HG02763 (cell line): Measurements from ENCODE around the gene TMEM117.

Experiments used
- ATAC-seq: cut with Tn5 transposase; IDR thresholded peaks from one replicate; pipeline ENCODE4 v1.9.1; 2021; ENCODE audit warnings: mild to moderate bottlenecking, moderate library complexity; ENCODE audit not compliant: unreplicated experiment

The TMEM117 gene

DNA sequence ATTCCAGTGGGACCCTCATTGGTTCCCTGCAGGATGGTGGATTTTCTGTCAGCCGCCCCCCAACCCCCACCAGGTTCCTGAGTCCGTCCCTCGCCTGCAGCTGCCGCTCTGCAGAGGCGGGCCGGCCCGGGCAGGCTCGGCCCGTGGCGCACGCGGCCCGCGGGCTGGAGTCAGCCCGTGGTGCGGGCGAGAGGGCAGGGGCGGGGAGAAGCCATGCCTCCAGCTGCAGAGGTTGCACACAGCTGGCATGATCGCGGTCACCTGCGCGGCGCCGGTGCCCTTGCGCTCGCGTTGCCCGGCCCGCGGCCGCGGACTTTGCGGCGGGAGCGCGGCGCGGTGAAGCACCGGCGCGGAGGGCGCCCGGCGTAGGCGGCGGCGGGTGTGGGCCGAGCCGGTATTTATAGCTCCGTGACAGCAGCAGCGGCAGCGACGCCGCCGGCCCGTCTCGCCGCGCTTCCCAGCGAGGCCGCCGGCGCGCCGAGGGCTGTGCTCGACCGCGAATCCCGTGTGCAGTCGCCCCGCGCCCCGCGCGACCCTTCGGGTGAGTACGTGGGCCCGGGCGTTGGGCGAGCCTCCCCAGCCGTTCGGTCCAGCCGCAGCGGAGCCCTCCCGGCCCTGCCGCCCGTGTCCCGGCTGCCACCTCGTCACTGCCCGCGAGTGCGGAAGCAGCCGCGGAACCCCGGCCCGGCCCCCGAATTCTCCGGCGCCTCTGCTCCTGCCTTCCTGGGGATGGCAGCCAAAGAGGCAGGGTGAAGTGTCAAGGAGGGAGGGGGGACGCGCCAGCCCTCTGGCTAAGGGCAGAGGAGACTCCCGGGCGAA is at the start of gene TMEM117:
Gene TMEM117 (plus strand): TSS at position 426 of the 819 bp plus-strand sequence.
- peak; percentile 74 for ATAC-seq

DNA sequence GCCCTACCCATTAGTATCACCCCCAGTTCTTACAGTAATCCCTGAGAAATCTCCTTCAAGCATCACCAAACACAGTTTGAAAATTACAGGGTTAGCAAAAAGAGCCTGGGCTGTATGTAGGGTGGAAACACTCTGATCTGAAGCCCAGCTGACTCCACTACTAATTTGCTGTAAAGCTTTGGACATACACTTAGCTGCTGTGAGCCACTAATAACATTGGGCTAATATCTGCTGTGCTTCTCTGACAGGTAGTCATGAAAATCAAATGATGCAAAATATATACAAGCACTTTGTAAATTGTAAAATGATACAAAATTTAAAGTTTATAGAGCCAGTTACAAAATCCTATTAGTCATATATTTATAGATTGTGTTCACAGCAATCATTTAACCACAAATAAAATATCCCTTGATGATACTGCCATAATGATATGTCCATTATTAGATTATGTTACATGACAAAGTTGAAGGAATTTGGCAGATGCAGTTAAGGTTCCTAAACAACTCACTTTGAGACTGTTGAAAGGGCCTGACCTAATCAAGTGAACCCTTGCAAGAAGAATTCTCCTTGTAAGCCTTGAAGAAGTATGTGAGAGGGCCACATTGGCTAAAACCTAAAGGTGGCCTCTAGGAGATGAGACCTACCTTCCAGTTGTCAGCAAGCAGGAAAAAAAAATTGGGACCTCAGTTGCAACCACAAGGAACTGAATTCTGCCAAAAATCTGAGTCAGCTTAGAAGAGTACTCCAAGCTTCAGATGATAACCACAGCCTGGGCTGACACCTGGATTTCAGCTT is 48.8 kb upstream of the TMEM117 start:
- no peak for ATAC-seq

DNA sequence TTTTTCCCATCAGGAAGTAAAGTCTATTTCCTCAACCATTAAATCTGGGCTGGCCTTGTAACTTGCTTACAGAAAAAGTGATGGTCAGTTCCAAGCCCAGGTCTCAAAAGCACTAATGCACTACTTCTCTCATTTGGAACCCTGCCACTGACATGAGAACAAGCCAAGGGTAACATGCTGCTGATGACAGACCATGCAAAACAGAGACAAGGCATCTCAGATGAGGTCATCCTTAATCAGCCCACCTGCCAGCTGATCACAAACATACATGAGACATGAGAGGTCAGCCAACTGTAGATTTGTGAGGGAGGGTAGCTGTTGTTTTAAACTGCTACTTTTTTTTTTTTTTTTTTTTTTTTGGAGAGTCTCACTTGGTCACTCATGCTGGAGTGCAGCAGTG is 45.9 kb upstream of the TMEM117 start:
- no peak for ATAC-seq

DNA sequence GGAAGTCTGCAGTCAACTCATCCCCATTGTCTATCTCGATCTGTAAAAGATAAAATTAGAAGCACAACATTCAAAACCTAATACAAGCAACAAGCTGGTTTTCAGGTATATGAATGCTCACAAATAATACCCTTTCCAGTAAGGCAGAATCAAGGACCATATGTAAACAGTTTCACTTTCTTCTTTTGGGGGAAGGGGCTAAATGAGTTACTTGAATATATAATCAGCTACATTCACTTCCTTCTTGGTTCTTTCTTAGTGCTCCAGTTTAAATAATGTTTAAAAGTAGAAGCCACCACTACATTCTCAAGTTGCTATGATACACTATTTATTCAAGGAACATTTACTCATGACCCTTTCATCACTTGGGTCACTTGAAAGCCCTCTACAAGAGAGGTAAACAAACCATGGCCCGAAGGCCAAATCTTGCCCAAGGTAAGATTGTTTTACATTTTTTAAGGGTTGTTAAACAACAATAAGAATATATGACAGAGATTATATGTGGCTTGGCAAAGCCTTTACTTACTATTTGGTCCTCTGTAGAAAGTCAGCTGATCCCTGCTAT is 40.1 kb upstream of the TMEM117 start:
- no peak for ATAC-seq

DNA sequence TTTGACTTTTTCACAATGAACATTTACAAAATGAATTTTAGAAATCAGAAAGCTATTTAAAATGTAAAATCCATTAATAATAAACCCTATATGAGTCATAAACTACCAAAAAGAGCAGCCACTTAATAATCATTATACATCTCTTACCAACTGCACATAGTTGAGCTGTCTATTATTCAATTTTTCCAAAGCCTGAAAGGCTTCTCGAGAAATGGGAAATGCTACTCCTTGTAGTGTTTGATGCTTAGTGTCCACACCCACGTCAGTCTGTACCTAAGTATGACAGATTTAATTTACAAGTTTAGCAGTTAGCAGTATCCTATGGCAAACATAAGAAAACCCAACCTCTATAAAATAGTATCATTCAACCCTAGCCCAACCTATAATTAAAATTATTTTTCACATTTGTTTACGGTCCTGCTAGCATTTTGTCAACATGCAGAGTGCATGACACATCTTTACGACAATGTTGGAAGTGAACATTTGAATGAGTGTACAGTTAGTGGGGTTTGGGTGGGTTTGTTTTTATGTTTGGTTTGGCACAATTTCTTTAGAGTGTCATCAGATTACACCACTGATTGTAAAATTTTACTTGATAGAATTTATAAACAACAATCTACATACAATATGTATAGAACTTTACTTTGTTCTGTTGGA is 38.2 kb upstream of the TMEM117 start:
- no peak for ATAC-seq

DNA sequence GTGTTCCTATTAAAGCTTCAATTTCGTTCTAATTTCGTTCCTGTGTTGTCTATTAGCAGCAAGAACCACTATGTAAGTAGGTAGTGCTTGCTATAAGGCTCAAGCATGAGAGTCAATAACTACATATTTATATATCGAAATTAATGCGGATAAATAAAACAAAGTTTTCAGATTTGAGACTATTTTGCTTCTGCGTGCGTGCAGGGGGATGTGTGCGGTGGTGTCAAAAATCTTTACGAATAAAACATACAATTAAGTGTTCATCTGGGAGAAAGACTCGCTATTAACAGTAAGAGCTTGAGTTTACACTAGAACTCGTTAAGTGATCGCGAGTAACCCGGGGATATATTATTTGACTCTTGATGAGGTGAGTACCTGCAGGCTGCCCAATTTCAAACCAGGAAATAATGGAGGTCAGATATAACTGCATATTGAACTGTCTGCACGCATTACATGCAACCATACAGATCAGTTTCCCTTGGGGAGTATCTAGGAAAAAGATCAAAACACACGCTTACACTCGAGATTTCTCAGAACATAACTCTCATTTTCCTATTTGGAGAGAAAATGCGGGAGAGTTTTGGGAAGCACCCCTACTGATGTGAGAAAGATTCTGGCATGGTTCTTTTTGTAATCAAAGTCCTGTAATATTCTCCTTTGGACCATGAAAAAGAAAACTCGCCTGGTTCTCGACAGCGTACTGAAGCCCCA is 30.6 kb upstream of the TMEM117 start:
- no peak for ATAC-seq

DNA sequence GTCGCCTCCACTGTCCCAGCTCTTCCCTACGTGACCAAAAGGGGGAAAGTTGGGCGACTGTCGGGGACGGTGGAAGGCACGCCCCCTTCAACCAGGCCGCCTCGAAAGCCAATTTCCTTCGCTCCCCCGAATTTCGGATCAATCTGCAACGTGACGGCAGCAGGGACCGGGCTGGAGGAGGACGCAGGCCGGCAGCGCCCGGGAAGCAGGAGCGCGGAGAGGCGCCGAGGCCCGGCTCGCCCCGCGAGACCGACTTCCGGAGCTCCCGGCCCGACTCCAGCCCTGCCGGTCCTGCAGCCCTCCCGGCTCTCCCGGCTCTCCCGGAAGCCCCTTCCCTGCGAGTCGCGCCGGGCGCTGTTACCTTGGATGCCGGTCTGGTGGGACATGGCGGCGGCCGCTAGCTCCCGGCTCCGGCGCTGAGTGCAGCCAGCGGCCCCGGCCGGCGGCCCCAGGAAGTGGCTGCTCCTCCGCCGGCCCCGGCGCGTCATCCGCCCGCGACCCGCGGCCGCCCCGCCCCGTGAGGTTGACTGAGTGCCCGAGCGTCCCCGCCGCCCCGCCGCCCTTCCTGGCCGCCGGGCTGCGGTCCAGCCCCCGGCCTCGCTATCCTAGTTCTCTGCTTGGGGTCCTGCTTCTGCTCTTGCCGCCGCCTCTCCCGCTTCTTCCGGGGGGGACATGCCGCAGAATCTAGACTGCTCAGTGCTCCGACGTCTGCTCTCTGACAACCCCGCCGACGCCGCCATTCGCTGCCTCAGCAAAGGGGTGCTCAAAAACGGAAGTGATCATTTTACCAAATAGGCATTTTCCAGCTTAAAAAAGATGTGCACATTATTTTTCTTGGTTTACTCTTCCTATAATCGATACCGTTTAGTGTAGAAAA is 29.8 kb upstream of the TMEM117 start, which contains the start of gene TWF1:
Gene TWF1 (minus strand): TSS at position 458 of the 877 bp plus-strand sequence. CDS start 72 bp downstream, at position 386.
- peak; percentile 96 for ATAC-seq

DNA sequence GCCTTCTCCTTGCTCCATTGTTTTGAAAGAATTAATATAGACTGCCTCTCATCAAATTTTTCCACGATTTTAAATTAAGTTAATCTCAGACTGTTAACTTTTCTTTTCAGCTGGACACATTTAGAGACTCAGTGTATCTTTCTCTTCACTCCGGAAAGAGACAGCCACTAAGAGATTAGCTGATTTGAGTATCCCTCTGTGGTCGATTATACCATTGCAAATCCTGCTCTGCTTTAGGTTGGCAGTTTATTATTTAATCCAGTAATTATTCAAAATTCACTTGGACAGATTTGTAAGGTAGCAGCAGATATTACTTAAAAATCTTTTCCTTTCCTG is 29.2 kb upstream of the TMEM117 start:
- ATAC-seq = no peak

DNA sequence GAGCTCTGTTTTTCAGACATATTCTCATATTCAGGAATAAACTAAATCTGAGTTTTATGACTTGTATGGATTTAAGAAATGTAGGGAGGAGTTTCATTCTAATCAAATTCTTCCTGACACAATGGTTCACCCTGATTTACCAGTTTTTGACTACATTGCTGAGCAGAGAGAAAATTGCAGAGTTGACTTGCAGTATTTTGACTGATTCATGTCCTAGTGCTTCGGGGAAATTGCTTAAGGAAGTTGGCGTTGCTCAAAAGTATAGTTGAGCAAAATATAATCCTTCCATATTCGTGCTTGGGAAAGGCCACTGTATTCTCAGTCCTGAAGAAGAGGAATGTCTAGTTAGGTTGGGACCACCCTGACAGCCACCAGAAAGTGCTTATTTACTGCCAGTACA is 28.5 kb upstream of the TMEM117 start:
- no peak for ATAC-seq

DNA sequence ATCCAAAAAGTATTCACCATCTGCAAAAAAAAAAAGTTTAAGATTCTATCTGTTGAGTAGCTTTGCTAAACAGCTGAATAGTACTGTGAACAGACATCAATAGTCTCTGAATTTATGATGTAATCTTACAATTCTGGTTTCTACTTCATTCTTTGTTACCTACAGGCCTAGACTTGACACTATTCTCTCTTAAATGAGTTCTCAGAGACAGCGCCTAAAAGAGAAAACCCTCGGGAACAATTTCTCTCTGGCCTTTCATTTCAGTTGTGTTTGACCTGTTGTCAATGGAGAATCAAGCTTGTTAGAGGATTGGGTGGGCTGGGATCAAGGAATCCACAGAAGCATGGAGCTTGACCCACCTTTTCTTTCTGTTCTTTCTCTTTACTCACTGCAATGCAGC is 23.8 kb upstream of the TMEM117 start:
- ATAC-seq = no peak

DNA sequence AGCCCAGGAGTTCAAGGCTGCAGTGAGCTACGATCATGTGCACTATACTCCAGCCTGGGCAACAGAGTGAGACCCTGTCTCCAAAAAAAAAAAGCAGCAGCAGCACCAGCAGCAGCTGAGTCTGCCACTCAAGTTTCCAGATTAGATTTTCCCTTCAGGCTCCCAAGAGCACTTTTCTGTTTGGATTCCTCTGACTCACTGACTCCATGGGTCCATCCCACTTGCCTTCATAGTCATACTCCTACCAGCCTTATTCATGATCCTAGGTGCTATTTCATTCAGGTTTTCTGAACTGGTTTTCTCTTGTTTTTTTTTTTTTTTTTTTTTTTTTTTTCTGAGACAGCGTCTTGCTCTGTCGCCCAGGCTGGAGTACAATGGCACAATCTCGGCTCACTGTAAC is 23.0 kb upstream of the TMEM117 start:
- ATAC-seq = no peak

DNA sequence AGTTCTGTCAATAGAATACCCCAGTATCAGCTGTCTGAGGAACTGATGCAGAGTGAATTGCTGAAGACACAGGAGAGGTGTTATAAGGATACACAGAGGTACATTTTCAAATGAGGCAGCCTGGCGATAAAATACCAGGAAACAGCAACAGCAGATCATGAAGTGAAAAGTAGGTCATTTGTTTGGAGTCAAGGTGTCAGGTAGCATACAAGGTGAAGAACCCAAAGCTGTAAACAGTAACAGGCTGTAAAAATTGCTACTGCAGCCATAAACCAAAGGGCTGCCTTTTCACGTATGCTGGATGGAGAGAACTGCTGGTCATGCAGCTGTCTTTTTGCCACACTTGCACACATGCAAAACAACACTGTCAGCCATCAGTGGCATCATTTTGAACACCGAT is 20.5 kb upstream of the TMEM117 start:
- no peak for ATAC-seq

DNA sequence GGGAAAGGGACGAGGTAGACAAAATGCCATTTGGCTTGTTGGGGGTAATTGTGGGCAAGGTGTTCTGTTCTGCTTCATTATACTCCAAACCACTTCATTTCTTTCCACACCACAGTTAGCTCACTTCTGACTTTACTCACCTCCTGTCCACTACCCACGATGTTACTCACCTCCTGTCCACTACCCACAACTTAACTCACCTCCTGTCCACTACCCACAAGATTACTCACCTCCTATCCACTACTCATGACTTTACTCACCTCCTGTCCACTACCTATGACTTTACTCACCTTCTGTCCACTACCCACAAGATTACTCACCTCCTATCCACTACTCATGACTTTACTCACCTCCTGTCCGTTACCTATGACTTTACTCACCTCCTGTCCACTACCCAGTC is 19.7 kb upstream of the TMEM117 start:
- ATAC-seq = no peak

DNA sequence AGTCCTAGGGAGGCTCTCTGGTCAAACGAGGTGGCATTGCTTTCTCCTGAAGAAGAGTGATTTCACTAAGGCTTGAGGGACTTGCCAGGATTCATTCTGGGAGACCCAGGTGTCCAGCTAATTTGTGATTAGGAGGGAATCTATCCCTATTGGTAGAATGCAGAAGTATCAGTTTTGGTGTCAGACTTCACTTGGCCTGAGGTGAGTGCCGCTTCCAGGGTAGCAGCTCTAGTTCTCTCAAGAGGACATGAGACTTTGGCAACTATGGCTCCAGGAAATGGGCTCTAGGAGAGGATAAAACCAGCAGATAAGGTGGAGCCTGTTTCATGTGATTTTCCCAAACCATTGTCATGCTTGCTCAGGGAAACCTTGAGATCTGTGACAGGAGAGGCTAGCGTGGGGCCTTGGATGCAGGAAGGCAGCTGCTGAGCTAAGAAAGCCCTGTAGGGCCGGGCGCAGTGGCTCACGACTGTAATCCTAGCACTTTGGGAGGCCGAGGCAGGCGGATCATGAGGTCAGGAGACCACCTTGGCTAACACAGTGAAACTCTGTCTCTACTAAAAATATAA is 11.6 kb upstream of the TMEM117 start:
- no peak for ATAC-seq

DNA sequence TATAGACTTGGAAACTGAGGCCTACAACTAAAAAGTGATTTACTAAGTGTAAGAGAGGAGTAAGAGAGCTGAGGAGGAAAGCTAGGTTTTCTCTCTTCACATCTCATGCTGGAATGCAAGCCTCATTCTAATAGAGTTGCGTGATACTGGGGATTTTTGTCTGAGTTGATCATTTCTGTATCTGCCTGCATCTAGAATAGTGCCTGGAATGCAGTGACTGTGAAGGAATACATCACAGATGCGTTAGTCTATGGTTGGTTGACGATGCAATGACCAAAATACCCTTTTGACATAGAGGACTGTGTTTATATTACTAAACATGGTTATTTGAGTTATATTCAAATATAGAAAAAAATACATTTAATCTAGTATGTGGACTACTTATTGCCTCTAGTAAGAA is 9.2 kb upstream of the TMEM117 start:
- ATAC-seq = no peak

DNA sequence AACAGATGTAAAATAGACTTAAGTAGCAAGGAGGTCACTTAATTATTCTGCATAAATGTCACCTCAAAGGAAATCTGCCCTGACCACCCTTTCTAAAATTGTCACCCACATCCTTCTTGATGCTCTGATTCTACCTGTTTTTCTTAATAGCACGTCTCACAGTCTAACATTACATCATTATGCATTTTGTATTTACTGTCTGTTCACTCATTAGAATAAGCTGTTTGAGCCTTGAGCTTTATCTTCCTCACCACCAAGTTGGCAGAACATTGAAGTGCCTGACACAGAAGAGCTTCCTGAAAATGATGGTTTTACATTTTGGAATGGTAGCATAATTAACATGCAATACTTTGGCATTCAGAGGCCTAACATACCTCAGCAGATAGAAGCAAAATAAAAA is 8.8 kb upstream of the TMEM117 start:
- no peak for ATAC-seq

DNA sequence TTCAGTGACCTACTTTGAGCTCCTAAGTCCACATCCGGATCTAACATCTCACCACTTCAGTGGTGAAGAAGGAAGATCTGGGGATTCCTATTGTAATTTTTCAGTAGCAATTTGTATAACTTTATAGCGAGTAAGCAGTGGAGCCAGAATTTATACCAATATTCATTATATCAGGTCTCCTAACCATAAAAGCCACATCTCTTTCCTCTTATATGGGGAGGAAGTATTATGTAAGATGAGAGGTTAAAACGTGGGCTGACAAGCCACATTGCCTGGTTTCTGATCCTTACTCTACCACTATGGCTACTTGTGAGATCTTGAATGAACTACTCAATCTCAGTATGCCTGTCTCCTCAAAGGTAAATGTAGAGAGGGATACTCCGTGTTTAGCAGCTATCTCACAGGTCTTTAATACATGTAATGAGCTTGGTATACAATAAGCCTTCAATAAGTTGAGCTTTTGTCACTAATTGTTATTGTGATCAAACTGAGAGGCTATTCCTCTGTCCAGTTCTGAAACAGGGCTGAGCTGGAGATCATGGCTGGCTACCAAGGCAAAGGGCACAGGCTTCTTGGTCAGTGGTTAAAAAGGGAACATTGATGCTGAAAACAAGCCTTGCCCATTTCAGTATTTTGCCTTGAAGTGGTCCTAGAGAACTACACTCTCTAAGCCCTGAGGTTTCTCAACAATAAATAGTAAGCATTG is 3.3 kb upstream of the TMEM117 start:
- ATAC-seq = no peak

DNA sequence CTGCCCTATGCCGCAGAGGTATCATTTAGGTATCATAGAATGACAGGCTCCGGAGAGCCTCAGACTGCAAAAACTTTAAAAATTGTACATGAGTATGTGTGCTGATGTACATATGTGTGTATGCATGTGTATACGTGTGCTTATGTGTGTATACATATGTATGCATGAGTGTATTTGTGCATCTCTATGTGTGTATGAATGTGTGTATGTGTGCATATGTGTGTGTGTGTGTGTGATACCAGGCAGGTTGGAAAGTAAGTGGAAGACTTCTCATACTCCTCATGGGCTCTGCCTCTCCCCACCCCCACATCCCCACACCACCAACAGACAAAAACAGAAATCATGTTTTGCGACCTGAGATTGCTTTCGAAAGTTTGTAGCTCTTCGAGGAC is 621 bp upstream of the TMEM117 start:
- ATAC-seq = peak; percentile 11

DNA sequence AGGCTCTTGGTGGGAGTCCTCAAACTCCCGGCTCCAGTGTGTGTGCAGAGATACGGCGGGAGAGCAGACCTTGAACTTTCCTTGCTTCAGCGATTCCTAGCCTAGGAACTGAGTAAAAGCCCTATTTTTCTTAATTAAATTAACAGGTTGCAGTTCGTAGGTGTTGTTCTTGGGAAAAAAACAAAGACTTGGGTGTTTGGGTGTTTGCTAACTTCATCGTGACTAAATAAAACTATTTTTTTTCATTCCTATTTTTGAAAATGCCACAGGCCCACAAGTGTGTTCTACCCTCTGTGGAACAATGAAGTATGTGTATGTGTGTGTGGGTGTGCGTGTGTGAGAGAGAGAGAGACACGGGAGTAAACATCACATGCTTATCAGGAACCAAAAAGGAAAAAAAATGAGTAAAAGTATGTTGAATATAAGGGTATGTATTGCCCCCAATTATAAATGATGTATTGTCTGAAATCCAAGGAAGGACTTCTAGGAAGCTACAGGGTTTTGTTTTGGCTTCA is 651 bp downstream of the TMEM117 start:
- ATAC-seq = peak; percentile 18
